SK-N-SH treated with all-trans-retinoic acid at 6 μM for 48 hours (cell line): ENCODE data around the gene KDM4B.

ENCODE experiments used
- ARNTL ChIP-seq: fragments of 450-650 bp; formaldehyde crosslinking; IDR thresholded peaks from 2 replicates; pipeline ENCODE4 v1.5.0; 2020; ENCODE audit warnings: low read depth, mild to moderate bottlenecking, moderate library complexity, borderline replicate concordance
- ISL1 ChIP-seq: fragments of 250-450 bp; sonication (Bioruptor Pico); IDR thresholded peaks from 2 replicates; pipeline ENCODE4 v2.1.2; 2022; ENCODE audit warnings: mild to moderate bottlenecking, moderate library complexity
- OSR1 ChIP-seq: fragments of 250-450 bp; sonication (Bioruptor Pico); IDR thresholded peaks from 2 replicates; pipeline ENCODE4 v1.8.0; 2022; ENCODE audit warnings: moderate library complexity, mild to moderate bottlenecking, inconsistent platforms
- PATZ1 ChIP-seq: fragments of 250-450 bp; sonication (Bioruptor Pico); IDR thresholded peaks from 2 replicates; pipeline ENCODE4 v1.8.0; 2020; ENCODE audit warnings: mild to moderate bottlenecking, moderate library complexity, borderline replicate concordance
- POU6F1 ChIP-seq: fragments of 250-450 bp; sonication (Bioruptor Pico); IDR thresholded peaks from 2 replicates; pipeline ENCODE4 v1.8.0; 2021; ENCODE audit warnings: low read depth, mild to moderate bottlenecking, moderate library complexity, borderline replicate concordance
- PPARA ChIP-seq: fragments of 250-450 bp; sonication (Bioruptor Pico); IDR thresholded peaks from 2 replicates; pipeline ENCODE4 v1.5.0; 2020; ENCODE audit warnings: mild to moderate bottlenecking, borderline replicate concordance
- RARB ChIP-seq: fragments of 250-450 bp; sonication (Bioruptor Pico); IDR thresholded peaks from 2 replicates; pipeline ENCODE4 v1.8.0; 2021; ENCODE audit warnings: mild to moderate bottlenecking, moderate library complexity
- TOX ChIP-seq: fragments of 250-450 bp; sonication (Bioruptor Pico); IDR thresholded peaks from 2 replicates; pipeline ENCODE4 v1.8.0; 2021; ENCODE audit warnings: mild to moderate bottlenecking, moderate library complexity, borderline replicate concordance
- TSHZ2 ChIP-seq: fragments of 250-450 bp; sonication (Bioruptor Pico); IDR thresholded peaks from 2 replicates; pipeline ENCODE4 v1.5.0; 2020; ENCODE audit warnings: mild to moderate bottlenecking, moderate library complexity
- ZC3H10 ChIP-seq: fragments of 250-450 bp; sonication (Bioruptor Pico); IDR thresholded peaks from 2 replicates; pipeline ENCODE4 v1.5.1; 2021; ENCODE audit warnings: mild to moderate bottlenecking, moderate library complexity
- ZFP3 ChIP-seq: fragments of 250-450 bp; sonication (Bioruptor Pico); IDR thresholded peaks from 2 replicates; pipeline ENCODE4 v1.5.0; 2020; ENCODE audit warnings: mild to moderate bottlenecking, moderate library complexity
- ZFP30 ChIP-seq: fragments of 450-650 bp; formaldehyde crosslinking; IDR thresholded peaks from 2 replicates; pipeline ENCODE4 v1.5.0; 2022; ENCODE audit warnings: mild to moderate bottlenecking, moderate library complexity
- ZNF565 ChIP-seq: fragments of 450-650 bp; formaldehyde crosslinking; conservative IDR thresholded peaks from 2 replicates; pipeline ENCODE4 v1.5.0; 2020; ENCODE audit warnings: low read depth, mild to moderate bottlenecking, moderate library complexity
- ZNF8 ChIP-seq: fragments of 450-650 bp; formaldehyde crosslinking; IDR thresholded peaks from 2 replicates; pipeline ENCODE4 v1.5.0; 2020; ENCODE audit warnings: mild to moderate bottlenecking, moderate library complexity

- TF ChIP-seq PATZ1 (CRISPR knock-in tag) (no peak), ZFP30 (CRISPR knock-in tag) (no peak), ISL1 (CRISPR knock-in tag) (no peak), ARNTL (CRISPR knock-in tag) (no peak), TSHZ2 (CRISPR knock-in tag) (no peak), ZNF8 (CRISPR knock-in tag) (no peak), OSR1 (no peak), ZFP3 (no peak), PPARA (CRISPR knock-in tag) (no peak), RARB (CRISPR knock-in tag) (no peak), POU6F1 (CRISPR knock-in tag) (no peak), ZNF565 (CRISPR knock-in tag) (no peak), ZC3H10 (CRISPR knock-in tag) (no peak), TOX (no peak)
Measured at GRCh38 chr19:5137571-5138124, 168.7 kb downstream of the KDM4B start.
